Activated CD4-positive, alpha-beta T cell treated with anti-CD3 and anti-CD28 coated beads, Interleukin-10, Interleukin-2, amounts not matched to agents 100 ng/mL and 50 ng/mL, durations not matched to agents 16 hours and 8 hours (primary cell): ENCODE data around the gene LMNTD2.
A peak's percentile ranks its signal among the peaks of the same experiment; 100 is the strongest.

ENCODE experiments used
- DNase-seq: peaks from one replicate; pipeline ENCODE4 v3.0.0-alpha.2; 2020

Gene LMNTD2

DNA sequence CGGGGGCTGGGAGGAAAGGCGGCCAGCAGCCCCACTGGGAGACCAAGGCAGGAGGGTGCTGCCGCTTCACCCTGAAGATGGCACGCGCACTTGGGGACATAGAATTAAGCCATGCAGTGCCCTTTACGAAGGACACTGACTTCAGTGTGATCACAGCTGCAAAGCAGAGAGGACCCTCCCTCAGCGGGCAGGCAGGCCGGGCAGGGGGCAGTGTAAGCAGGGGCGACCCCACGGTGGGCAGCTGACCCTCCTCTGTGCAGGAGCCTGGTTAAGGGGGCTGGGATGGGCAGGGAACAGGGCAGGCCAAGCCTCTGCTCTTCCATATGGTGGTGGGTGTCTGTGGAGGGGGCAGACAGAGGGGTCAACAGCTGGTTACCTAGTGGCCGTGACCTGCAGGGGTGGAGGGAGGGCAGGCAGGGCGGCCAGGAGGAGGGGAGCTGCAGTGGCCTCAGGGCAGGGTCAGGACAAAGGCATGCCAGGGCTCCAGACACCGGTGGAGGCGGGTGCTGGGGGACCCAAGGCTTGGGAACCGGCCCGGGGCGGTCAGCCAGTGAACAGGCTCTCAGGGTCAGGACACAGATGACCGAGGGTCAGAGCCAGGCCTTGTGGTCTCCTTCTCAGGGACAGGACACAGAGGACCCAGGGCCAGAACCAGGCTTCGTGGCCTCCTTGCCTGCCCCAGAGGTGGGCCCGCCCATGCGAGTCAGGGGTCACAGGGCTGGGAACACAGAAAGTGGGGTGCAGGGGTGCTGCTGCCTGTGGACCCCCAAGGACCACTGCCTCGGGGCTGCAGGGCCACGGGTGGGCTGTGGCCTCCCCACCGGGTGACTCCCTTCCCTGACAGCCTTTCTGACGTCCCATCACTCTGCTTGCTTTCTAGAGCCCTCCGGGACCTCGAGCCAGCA, 7.2 kb downstream of the LMNTD2 start:
- DNase-seq = no peak

DNA sequence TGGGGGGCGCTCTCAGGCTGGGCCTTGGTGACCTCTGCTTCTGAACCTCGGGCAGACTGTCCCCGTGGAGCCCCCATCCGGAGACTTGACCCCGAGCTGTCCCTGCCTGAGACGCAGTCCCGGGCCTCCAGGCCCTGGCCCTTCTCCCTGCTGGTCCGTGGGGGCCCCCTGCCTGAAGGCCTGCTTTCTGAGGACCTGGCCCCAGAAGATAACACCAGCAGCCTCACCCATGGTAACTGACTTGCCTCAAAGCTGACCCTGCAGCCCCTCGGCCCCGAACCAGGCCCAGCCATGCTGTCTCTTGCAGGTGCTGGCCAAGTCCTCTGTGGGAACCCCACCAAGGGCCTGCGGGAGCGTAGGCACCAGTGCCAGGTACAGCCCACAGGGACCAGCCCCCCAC, 8.9 kb downstream of the LMNTD2 start:
- DNase-seq = no peak

DNA sequence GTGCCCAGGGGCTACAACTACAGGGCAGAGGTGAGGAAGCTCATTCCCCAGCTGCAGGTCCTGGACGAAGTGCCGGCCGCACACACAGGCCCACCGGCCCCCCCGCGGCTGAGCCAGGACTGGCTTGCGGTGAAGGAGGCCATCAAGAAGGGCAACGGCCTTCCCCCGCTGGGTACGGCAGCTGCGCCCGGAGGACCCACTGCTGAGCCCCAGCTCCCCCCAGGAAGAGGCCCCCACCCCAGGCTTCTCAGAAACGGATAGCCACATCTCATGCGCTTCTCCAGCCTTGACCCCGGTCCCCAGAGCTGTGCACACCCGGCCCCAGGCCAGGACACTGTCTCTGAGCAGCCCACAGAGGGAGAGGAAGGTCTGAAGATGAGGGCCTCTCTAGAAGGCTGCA, 9.4 kb downstream of the LMNTD2 start:
- DNase-seq = no peak

DNA sequence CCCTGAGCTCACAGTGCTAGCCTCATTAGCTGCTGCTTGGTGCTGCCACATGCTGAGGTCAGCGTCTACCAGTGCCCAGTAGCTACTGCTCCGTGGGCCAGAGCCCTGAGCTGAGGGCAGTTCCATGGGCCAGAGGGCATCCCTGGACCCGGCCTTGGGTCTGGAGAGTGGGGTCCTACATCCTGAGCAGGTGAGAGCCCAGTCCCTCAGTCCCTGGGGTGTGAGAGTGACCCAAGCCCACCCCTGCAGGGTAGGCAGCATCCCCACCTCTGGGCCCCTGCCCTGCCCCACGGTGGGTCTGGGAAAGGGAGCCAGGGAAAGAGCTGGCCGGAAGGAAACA, 9.8 kb downstream of the LMNTD2 start:
- DNase-seq = no peak

DNA sequence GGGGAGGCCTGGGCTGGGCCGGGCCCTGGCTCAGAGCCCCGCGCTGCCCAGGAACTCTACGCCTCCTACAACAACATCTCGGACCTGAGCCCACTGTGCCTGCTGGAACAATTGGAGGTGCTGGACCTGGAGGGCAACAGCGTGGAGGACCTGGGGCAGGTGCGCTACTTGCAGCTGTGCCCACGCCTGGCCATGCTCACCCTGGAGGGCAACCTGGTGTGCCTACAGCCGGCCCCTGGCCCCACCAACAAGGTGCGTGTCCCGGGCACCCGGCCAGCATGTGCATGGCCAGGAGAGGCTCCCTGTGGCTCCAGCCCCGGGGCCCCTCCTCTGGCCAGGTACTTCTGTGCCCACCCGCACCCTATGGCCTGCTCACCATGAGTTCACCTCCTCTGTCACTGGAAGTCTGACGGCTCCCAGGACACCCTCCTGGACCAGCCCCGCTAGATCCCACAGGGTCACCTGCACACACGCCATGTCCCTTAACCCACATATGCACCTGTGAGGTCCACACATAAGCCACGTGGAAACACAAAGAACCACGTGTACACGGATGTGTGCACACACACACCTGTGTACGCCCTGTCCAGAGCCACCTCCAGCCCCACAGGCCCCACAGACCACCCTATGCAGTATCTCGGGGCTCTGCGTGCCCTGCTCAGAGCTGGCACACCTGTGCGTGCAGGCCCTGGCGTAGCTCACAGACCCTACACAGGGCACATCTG, 10.4 kb downstream of the LMNTD2 start:
- DNase-seq = no peak

DNA sequence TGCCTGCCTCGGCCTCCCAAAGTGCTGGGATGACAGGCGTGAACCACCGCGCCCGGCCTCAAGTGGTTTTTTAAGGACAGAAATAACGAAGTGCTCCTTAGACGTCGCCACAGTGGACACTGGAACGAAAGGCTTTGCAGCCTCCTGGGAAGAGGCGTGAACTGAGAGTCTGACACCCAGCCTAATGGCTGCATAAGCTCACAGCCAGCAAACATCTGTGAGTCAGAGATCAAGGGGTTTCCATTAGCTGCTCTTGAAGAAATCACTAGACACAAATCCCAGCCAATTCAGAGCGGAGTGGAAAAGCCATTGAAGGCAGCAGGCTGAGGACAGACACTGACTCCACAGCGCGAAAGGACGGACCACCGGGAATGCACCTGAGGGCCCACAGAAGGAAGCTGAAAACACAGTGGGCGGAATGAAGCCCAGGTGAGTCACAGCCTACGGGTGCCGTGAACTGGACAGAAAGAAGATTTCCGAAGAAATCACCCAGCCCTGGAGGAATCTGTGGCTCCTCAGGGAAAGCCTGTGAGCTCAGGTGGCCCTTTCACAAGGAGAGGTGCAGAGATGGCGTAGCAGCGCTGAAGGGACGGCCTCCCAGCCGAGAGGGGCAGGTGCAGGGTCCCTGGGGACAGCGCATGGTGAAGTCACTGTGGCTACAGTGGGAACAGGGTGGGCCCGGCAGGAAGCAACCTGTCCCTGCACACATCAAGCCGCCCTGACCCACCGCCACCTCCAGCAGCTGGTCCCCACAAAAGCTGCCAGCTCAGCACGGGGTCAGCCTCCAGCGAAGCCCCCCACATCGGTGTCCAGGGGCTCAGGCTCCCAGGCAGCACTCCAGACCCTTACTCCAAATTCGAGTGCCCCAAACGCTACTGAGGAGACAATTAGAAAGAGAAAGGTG, 11.6 kb downstream of the LMNTD2 start:
- no peak for DNase-seq

DNA sequence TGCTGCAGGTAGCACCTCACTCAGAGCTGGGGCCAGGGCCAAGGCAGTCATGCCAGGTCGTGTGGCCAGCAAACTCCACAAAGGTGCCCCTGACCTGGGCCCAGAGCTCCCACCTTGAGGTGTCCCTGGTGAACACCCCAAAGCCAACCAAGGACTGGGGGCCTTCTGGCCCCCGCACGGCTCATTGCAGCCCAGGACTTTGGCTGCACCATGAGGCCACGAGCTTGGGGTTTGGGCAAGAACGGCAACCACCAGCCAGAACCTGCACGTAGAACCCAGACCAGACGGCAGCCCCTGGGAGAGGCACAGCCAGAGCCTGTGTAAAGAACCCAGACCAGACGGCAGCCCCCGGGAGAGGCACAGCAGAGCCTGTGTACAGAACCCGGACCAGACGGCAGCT, 15.4 kb downstream of the LMNTD2 start:
- no peak for DNase-seq

DNA sequence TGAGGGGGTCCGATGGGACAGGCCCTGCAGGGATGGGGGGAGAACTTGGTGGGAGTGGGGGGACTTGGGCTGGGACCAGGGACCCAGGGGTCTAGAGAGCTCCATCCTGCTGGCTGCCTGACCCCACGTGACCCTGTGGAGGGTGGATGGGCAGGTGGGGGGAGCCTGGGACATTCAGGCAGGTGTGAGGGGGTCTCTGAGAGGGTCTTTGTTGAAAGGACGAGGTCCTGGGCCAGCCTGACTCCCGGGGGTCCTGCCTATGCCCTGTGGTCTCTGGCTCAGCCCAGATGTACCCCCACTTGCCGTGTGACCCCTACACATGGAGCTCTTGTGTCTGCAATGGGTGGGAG, 15.7 kb downstream of the LMNTD2 start:
- DNase-seq = no peak

DNA sequence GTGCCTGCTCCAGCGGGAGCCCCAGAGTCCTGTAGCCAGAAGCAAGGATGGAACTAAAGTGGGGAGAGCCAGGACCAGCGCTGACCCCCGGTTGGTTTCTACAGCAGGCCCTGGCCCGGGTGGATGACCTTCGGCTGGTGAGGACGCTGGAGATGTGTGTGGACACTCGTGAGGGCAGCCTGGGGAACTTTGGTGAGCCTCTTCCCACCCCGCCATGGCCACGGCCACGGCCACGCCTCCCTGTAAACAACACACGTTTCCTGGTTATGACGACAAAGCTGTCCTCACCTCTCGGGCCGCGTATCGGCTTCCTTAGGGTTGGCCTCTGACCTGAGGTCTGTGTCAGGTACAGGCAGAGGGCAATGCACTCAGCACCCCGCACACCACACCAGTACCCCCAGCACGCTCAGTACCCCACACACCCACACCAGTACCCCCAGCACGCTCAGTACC, 19.1 kb downstream of the LMNTD2 start:
- DNase-seq = no peak

DNA sequence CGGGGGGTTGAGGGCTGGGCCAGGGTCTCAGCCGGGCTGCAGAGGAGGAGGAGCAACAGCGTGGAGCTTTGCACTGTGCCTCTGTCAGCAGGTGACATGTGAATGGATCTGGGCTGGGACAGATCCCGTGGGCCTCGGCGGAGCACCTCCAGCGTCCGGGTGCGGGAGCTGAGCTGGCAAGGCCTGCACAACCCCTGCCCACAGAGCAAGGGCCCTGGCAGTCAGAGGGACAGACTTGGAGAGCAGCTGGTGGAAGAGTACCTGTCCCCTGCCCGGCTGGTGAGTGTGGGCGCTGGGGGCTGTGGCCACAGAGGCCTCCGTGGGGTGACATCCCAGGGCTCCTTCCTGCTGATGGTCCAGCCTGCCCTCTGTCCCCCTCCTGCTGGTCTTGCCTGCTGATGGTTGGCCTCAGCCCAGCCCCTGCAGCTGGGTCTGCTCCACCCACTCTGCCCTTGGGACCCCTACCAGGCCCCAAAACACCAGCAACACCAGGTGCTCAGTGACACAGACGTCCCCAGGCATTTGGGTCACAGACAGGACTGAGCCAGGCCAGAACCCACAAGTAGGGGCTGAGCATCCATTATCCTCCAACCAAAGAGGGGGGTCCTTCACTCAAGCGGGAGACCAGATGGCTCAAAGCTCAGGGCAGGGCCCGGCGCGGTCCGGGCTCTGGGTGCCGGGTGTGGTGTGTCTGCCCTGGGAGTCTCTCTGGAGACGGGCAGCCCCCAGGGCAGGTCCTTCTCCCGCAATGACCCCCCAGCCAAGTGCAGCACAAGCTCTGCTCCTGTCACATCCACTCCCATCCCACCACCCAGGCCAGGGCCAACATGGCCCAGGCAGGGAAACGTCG, 19.7 kb downstream of the LMNTD2 start:
- no peak for DNase-seq

DNA sequence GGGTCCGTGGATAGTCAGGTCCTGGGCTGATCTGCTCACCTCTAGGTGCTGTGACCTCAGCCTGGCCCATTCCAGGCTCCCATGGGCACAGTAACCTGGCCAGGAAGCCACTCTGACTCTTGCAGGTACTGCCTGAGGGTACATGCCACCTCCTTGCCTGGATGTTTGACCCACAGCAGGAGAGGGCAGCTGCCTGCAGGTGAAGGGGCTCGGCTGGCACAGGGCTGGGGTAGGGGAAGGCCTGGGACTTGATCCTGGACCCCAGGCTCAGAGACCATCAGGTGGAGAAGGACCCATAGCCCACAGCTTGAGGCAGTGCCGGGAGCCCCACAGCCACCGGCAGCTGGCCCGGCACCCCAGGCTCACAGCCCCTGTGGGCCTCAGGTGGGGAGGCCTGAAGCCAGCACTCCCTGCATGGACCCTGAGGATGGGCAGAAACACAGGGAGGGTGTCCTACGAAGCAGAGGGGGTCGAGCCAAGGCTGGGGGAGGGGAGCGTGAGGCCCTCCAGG, 20.5 kb downstream of the LMNTD2 start:
- no peak for DNase-seq

DNA sequence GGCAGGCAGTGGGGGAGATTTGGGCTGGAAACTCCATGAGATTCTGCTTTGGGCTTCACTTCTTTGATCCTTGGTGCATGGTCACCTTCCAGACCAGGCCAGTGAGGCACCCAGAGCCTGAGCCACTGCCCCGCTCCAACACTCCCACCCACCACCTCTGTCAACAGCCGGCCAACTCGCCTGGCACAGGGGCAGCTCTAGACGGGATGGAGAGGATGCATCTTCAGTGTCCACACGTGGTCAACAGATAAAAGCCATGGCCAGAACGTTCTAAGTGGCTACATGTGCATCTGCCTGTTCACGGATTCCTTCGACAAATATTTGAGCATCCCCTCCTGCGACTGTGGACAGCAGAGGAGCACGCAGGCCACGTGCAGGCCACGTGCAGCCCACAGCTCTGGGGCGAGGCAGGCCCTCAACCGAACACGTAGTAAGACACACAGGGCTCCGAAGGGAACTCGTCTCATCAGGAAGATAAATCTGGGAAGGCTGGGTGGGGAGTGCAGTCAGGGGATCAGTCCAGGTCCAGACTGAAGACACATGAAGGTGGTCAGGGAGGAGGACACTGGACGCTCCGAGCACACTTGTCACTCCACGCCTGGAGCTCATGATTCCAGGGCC, 22.0 kb downstream of the LMNTD2 start:
- no peak for DNase-seq

DNA sequence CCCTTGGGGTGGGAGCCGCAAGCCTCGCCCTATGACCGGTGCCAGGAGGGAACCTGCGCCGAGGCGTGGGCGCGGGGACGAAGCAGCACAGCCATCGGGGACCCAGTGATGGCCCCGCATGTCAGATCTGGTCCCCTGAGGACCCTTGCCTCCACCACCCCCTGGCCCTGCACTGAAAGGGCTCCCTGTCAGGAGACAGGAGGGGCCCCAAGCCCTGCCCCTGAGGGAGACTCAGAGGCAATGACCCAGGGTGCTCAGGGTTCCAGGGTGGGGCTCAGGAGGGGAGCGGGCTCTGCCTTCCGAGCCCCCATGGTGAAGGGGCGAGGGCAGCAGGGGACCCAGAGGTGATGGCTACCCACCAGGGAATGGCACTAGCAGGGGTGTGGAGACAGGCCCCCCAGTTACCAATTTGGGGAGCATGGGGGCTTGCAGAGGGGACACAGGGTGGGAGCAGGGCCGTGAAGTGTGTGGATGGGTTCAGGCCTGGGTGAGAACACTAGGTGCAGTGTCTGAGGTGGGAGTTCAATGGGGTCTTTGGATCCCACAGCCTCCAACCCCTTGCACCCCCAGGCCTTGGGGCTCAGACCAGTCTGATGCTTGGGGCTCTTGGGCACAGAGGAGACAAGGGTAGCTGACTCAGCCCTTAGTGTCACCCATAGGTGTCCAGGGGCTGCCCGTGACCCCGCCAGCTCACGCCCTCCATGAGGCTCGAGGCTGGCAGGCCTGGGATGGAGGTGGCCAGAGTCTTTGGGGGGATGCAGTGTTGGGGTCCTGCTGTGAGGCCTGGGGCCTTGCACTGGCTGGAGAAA, 22.7 kb downstream of the LMNTD2 start:
- DNase-seq = no peak

DNA sequence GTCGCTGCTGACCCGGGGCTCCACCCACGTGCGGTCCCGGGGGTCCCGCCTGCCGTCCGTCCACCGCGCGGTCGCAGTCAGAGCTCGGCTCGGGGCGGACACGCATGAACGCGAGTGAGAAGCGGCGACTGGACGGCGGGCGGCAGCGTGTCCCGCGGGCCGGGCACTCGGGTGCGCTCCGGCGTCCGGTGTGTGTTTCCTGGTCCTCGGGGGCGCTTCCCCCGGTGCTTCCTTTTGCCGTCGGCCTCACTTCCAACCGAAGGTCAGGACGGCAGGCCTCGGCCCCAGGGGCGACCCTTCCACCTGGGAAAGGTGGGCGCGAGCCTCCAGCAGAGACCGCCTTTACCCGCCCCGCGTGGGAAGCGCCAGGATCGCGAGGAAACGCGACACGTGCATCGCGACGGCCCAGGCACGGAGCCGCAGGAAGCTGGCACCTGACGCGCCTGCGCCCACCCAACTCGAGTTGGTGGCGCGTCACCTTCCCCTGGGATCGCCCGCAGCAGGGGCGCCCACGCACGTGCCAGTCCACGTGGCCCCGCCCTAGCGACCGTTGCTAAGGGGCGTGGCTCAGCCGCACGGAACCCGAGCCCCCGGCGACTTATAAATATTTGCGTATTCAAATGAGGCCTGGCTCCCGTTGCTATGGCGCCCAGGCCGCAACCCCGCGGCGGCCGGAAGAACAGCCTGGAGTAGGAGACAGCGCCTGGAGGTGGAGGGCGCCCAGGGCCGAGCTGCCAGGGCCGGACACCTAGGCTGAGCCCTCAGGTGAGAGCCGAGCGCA, 23.5 kb downstream of the LMNTD2 start, which contains the start of gene LRRC56:
TSS of gene LRRC56 (plus strand) at position 687 of the 781 bp plus-strand sequence. CDS start 3,158 bp downstream, outside the sequence.
- DNase-seq = peak; percentile 94

DNA sequence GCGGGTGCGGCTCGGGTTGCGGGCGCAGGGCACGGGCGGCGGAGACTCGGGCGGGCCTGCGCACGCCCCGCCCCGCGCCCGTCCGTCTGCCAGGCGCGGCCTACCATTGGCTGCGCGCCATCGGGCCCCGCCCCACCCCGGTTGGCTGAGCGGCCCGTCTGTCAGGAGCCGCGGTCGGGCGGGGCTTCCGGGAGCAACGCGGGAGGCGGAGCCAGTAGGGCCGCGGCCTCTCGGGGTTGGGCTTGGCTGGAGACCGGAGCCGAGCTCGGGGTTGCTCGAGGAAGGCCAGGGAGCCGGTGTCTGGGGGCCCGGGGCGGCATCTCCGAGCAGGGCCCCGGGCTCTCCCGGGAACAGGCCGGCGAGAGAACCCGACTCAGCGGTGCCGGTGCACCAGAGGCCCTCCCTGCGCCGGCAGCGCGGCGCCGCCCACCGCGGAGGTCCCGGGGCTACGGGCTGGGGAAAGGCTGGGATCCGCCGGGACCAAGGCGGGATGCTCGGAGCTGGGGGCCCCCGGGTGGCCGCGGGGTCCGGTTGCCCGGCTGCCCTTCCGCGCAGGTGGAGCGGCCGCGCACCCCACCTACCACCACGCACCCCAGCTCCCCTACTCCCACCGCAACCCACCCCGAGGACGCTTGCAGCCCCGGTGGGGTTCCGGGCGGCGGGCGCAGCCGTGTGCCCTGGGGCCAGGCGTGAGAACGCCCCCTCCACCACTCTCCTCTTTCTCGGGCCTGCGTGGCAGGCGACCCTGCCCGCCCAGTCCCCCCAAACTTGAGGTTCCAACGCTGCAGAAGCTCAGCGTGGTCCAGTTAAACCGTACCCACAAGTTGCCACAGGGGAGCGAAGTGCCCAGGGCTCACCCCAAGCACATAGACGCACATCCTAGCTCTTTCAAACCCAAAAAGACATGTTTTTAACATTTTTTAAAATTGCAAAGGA, 24.8 kb downstream of the LMNTD2 start, which contains the start of gene HRAS:
TSS of gene HRAS (minus strand) at position 58 of the 936 bp plus-strand sequence.
- peak; percentile 97 for DNase-seq

DNA sequence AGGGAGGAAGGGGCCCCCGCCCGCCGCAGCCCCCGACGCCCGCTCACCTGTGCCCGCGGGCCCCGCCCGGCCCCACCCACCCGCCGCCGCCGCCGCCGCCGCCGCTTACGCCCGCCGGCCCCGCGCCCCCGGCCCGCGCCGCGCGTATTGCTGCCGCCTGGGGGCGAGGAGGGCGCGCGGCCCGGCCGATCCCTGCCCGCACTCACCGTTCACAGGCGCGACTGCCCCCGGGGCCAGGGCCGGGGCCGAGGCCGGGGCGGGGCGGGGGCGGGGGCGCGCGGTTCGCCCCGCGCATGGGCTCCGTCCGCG, 25.4 kb downstream of the LMNTD2 start:
- DNase-seq = no peak

DNA sequence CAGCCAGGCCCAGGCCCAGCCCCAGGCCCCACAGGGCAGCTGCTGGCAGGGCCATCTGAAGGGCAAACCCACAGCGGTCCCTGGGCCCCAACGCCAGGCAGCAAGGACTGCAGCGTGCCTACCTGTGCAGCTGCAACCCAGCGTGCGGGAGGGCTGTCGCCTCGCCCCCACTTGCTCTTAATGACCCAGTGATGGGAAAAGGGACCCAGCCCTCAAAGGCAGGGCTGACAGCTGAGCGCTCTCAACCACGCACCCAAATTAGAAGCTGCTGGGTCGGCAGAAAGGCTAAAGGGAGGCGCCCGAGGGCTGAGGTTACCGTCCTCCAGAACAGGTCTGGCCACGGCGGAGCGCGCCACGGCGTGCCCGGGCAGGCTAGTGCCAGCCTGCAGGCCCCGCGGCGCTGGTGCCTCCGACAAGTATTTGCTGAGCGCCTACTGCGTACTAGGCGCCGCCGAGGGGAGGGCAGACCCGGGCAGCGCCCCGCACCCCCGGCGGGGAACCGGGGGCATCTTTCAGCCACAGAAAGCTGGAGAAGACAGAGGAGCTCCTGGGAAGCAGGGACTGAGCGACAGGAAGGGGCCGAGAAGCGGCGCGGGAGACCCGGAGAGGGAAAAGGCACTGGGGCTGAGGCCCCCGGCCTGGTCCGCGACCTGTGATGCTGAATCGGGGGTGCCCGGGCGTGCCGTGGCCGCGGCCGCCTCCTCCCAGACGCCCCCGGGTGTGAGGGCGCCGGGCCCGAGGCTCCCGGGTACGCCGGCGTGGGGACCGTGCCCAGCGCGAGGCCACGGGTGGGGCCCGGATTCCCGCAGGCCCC, 25.9 kb downstream of the LMNTD2 start:
- DNase-seq = peak; percentile 62
